K562 (cell line): ENCODE data around the gene ADAM15. TPM values are rescaled to one million over a fixed set of nuclear protein-coding genes. Genes with fewer than 3 reads are reported as not detected.

Source experiments
- CBX5 ChIP-seq: IDR thresholded peaks from 2 replicates; pipeline ENCODE4 v1.6.1; 2014; ENCODE audit warnings: low read depth, borderline replicate concordance
- CC2D1A ChIP-seq: fragments of 450-650 bp; IDR thresholded peaks from 2 replicates; pipeline ENCODE4 v1.6.1; 2017; ENCODE audit warnings: mild to moderate bottlenecking
- CREB1 ChIP-seq, 2 experiments: sonication (generic) in 1 of 2; formaldehyde crosslinking in 1 of 2; IDR thresholded peaks; 2 replicates each; pipeline versions ENCODE4 v1.6.1 to v1.8.0; 2012 to 2022; ENCODE audit warnings: inconsistent platforms in 1 of 2, mild to moderate bottlenecking in 1 of 2, missing genetic modification reagents in 1 of 2, moderate library complexity in 1 of 2
- CREB5 ChIP-seq: fragments of 250-450 bp; sonication (Bioruptor Pico); IDR thresholded peaks from 2 replicates; pipeline ENCODE4 v1.5.0; 2020; ENCODE audit warnings: mild to moderate bottlenecking
- DPF2 ChIP-seq: fragments of 450-650 bp; IDR thresholded peaks from 2 replicates; pipeline ENCODE4 v1.6.1; 2016
- E2F6 ChIP-seq, 2 experiments: IDR thresholded peaks; 2 replicates each; pipeline ENCODE4 v1.6.1; 2011; ENCODE audit warnings: borderline replicate concordance in 1 of 2, control low read depth in 1 of 2, low read depth in 1 of 2, low read length in 1 of 2, mild to moderate bottlenecking in 1 of 2, mixed read lengths in 1 of 2, moderate library complexity in 1 of 2; ENCODE audit not compliant: insufficient read depth in 1 of 2, insufficient read length in 1 of 2, poor library complexity in 1 of 2, severe bottlenecking in 1 of 2; ENCODE audit errors: extremely low read depth in 1 of 2
- FOXA3 ChIP-seq, 2 experiments: fragments of 450-650 bp in 1 of 2; sonication (generic) in 1 of 2; formaldehyde crosslinking; IDR thresholded peaks in 1 of 2; conservative IDR thresholded peaks in 1 of 2; 2 replicates each; pipeline versions ENCODE4 v1.4.0 to v1.8.0; 2020 to 2022; ENCODE audit warnings: mild to moderate bottlenecking in 2 of 2, missing genetic modification reagents in 1 of 2
- GTF2A2 ChIP-seq: IDR thresholded peaks from 2 replicates; pipeline ENCODE4 v1.6.1; 2016; ENCODE audit warnings: mild to moderate bottlenecking, missing genetic modification characterization, missing compliant biosample characterization
- ILF3 ChIP-seq: fragments of 450-650 bp; IDR thresholded peaks from 2 replicates; pipeline ENCODE4 v1.6.1; 2018; ENCODE audit warnings: antibody characterized with exemption, mild to moderate bottlenecking, moderate library complexity, borderline replicate concordance
- KDM5B ChIP-seq: fragments of 200-600 bp; sonication (generic); IDR thresholded peaks from 2 replicates; pipeline ENCODE4 v1.6.1; 2012; ENCODE audit warnings: low read depth, mild to moderate bottlenecking, moderate library complexity, low read length, control low read depth, inconsistent platforms; ENCODE audit not compliant: insufficient replicate concordance
- MED1 ChIP-seq: sonication (generic); formaldehyde crosslinking; IDR thresholded peaks from 2 replicates; pipeline ENCODE4 v1.8.1; 2023; ENCODE audit warnings: missing genetic modification reagents, borderline replicate concordance
- NCOA1 ChIP-seq: fragments of 450-650 bp; IDR thresholded peaks from 2 replicates; pipeline ENCODE4 v1.6.1; 2016; ENCODE audit warnings: low read depth
- NFIC ChIP-seq: fragments of 450-650 bp; IDR thresholded peaks from 2 replicates; pipeline ENCODE4 v1.6.1; 2017; ENCODE audit warnings: mild to moderate bottlenecking, inconsistent platforms
- NRF1 ChIP-seq, 2 experiments: fragments of 450-650 bp; IDR thresholded peaks in 1 of 2; conservative IDR thresholded peaks in 1 of 2; 2 replicates each; pipeline ENCODE4 v1.6.1; 2014; ENCODE audit warnings: mild to moderate bottlenecking in 2 of 2
- RFX5 ChIP-seq: IDR thresholded peaks from 2 replicates; pipeline ENCODE4 v1.6.1; 2011; ENCODE audit warnings: low read depth, mild to moderate bottlenecking, improper control_type of control experiment, low read length
- RHOXF2B ChIP-seq: fragments of 250-450 bp; sonication (Bioruptor Pico); conservative IDR thresholded peaks from 2 replicates; pipeline ENCODE4 v1.5.1; 2021
- SIX5 ChIP-seq, 2 experiments: IDR thresholded peaks; 2 replicates each; pipeline ENCODE4 v1.6.1; 2011; ENCODE audit warnings: low read length in 2 of 2, borderline replicate concordance in 1 of 2, low read depth in 1 of 2, mild to moderate bottlenecking in 1 of 2, moderate library complexity in 1 of 2; ENCODE audit not compliant: insufficient read depth in 1 of 2
- SMARCB1 ChIP-seq: IDR thresholded peaks from 2 replicates; pipeline ENCODE4 v1.6.1; 2011; ENCODE audit warnings: improper control_type of control experiment, low read depth; ENCODE audit not compliant: insufficient read length
- SREBF1 ChIP-seq: fragments of 150-350 bp; IDR thresholded peaks from 2 replicates; pipeline ENCODE4 v1.6.1; 2014; ENCODE audit warnings: antibody characterized with exemption, low read depth, low read length, borderline replicate concordance
- TCF7L2 ChIP-seq: fragments of 150-350 bp; IDR thresholded peaks from 2 replicates; pipeline ENCODE4 v1.6.1; 2016; ENCODE audit warnings: low read depth, mild to moderate bottlenecking, low read length, moderate library complexity
- ZC3H11A ChIP-seq: IDR thresholded peaks from 2 replicates; pipeline ENCODE4 v1.6.1; 2012; ENCODE audit warnings: low read depth, low read length, improper control_type of control experiment
- ZEB2 ChIP-seq: fragments of 450-650 bp; IDR thresholded peaks from 2 replicates; pipeline ENCODE4 v1.6.1; 2016
- ZNF316 ChIP-seq: fragments of 450-650 bp; IDR thresholded peaks from 2 replicates; pipeline ENCODE4 v1.6.1; 2016
- ZNF408 ChIP-seq: fragments of 250-450 bp; sonication (Bioruptor Pico); IDR thresholded peaks from 2 replicates; pipeline ENCODE4 v1.4.0; 2020; ENCODE audit warnings: low read depth, mild to moderate bottlenecking, moderate library complexity
- ZNF584 ChIP-seq: fragments of 200-800 bp; sonication (Bioruptor generic); IDR thresholded peaks from 2 replicates; pipeline ENCODE4 v1.6.1; 2016; ENCODE audit warnings: low read depth, mild to moderate bottlenecking, missing genetic modification characterization, missing compliant biosample characterization
- ZNF655 ChIP-seq: fragments of 250-450 bp; sonication (Bioruptor Pico); IDR thresholded peaks from 2 replicates; pipeline ENCODE4 v1.5.0; 2021
- polyA plus RNA-seq, 8 experiments: library from polyadenylated mRNA; depleted of rRNA in 4 of 8; stranded (reverse) in 5 of 8; unstranded in 3 of 8; fragments of >200 nt; fragmentation: Nextera tagmentation in 2 of 8; fragmentation: Illumina TruSeq in 1 of 8; extraction: Ambion mirVana in 2 of 8; extraction: Trizol in 1 of 8; gene quantifications; 2 replicates each; pipeline versions ENCODE4 v1.2.1 to v1.2.3, GENCODE V29; 2011 to 2014; ENCODE audit warnings: inconsistent platforms in 1 of 8, missing spikeins in 1 of 8
- total RNA-seq, 7 experiments: library from RNA; depleted of rRNA in 6 of 7; stranded (reverse); fragments of >200 nt in 6 of 7; fragmentation: Illumina TruSeq in 2 of 7; extraction: Trizol in 2 of 7; gene quantifications; 2 replicates each; pipeline versions ENCODE4 v1.2.1 to v1.2.3, GENCODE V29; 2011 to 2021; ENCODE audit warnings: low replicate concordance in 1 of 7

Gene ADAM15
- total and polyA plus RNA-seq, 9 of the 15 experiments (the other 6 are each of a cell fraction or from before 2014, with no cell fraction given): 0.69 to 72.3 (median 32.8) TPM

GRCh38 chr1:155064111-155064831 is 13.2 kb downstream of the ADAM15 start (continued):
- no peak for TF ChIP-seq CBX5
- TF ChIP-seq NRF1 (conservative IDR thresholded peaks at IDR 0.05 in 1 of 2, IDR thresholded peaks at IDR 0.05 in 1 of 2): no peak
- no peak for TF ChIP-seq RFX5
- TF ChIP-seq TCF7L2: no peak
- TF ChIP-seq ZNF408 (CRISPR knock-in tag): no peak
- TF ChIP-seq ZNF316: no peak
- TF ChIP-seq RHOXF2B (CRISPR knock-in tag): no peak
- no peak for TF ChIP-seq SREBF1
- TF ChIP-seq E2F6 (IDR thresholded peaks at IDR 0.05; ENCODE audit: borderline replicate concordance in 1 of 2, extremely low read depth in 1 of 2, insufficient read depth in 1 of 2, insufficient read length in 1 of 2, low read depth in 1 of 2, low read length in 1 of 2, poor library complexity in 1 of 2, severe bottlenecking in 1 of 2): no peak
- TF ChIP-seq CREB1 (IDR thresholded peaks at IDR 0.05): no peak
- TF ChIP-seq CREB1 (CRISPR knock-in tag; IDR thresholded peaks at IDR 0.05): no peak
- no peak for TF ChIP-seq NCOA1
- 0 out of 2 replicates have a peak, but pooled peaks have one; percentile 30 for TF ChIP-seq DPF2
- no peak for TF ChIP-seq FOXA3 (CRISPR knock-in tag; conservative IDR thresholded peaks at IDR 0.05 in 1 of 2, IDR thresholded peaks at IDR 0.05 in 1 of 2)
- TF ChIP-seq ZNF655: no peak
- no peak for TF ChIP-seq SIX5 (IDR thresholded peaks at IDR 0.05; ENCODE audit: borderline replicate concordance in 1 of 2, insufficient read depth in 1 of 2, low read depth in 1 of 2, low read length in 2 of 2)
- no peak for TF ChIP-seq GTF2A2
- peak; percentile 49; the same call in 1 of the 2 replicates for TF ChIP-seq CC2D1A
- TF ChIP-seq MED1 (CRISPR knock-in tag): no peak
- no peak for TF ChIP-seq ILF3
- peak; percentile 15; the same call in 1 of the 2 replicates for TF ChIP-seq ZNF584 (CRISPR knock-in tag)
- TF ChIP-seq CREB5 (CRISPR knock-in tag): no peak
- TF ChIP-seq KDM5B: peak; percentile 28
- 0 out of 2 replicates have a peak, but pooled peaks have one; percentile 25 for TF ChIP-seq ZEB2
- TF ChIP-seq SMARCB1: no peak
- TF ChIP-seq ZC3H11A: no peak
- TF ChIP-seq NFIC: peak; percentile 27; the same call in 1 of the 2 replicates
